Activated T-helper 1 cell treated with anti-CD3 and anti-CD28 coated beads, Interleukin-2, amount 50 U/mL, for 16 hours (primary cell): ENCODE measurements around the gene CAMTA1.
"Not testable (repeated sequence)": the region's sequence is repeated elsewhere in the genome, so short reads cannot be mapped to it uniquely, and the experiment has no call there.

ENCODE experiments used
- DNase-seq, 2 donors: peaks; one replicate each; pipeline ENCODE4 v3.0.0-alpha.2; 2020; ENCODE audit warnings: low read depth in 1 of 2, low spot score in 1 of 2

The CAMTA1 gene

GRCh38 chr1:7398982-7399381 is 613.7 kb downstream of the CAMTA1 start:
- DNase-seq = no peak

GRCh38 chr1:7399514-7400125 is 614.4 kb downstream of the CAMTA1 start:
- no peak for DNase-seq

- DNase-seq = no peak
Measured at GRCh38 chr1:7400566-7400965, 615.3 kb downstream of the CAMTA1 start.

DNA sequence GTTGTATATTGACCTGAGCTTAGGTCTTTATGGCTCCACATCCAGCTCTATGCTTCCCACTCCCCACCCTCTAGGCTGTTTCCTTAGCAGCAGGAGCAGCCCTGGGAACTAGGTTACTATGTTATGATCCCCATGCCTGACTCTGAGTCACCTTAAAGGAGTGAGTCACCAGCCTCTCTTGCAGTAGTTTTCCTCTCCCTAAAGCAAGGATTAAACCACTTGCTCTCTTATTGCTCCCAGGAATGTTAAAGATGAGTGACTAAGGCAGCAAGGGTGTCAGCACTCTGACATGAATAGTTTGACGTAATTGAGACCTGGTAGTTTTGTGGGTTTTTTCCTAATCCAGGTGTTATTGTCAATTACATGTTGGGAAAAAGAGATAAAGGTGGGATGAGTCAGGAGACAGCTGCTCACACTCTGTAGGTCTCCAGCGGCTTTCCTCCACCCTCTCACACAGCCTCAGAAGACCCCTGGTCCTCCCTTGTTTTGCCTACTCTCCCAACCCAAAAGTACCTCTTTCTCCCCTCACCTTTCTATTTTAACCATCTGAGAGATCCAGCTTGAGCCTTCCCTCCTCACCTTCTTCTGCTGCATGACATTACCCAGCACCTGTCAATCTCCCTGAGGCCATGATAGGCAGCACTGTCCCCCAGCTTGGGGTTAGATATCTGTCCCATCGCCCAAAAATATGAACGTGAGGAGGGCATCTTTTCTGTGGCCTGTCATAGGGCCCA is 616.7 kb downstream of the CAMTA1 start:
- no peak for DNase-seq

DNA sequence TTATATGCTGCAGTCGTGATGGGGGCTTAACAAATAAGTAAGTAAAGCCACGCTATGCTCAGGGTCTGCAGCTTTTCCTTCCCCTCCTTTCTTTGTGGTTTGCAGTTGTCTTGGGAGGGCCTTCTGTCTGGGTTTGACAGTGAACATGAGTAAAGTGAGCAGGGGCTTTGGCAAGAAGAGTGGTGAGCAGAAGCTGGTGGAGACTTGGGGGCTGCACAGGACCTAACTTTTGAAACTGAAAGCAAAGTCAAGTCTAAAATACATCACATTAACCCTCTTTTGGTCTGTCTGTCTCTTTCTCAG is 617.2 kb downstream of the CAMTA1 start:
- DNase-seq = no peak

- DNase-seq = no peak
Measured at GRCh38 chr1:7403265-7404045, 618.2 kb downstream of the CAMTA1 start.

GRCh38 chr1:7404046-7404742 is 618.9 kb downstream of the CAMTA1 start:
- DNase-seq = no peak

DNA sequence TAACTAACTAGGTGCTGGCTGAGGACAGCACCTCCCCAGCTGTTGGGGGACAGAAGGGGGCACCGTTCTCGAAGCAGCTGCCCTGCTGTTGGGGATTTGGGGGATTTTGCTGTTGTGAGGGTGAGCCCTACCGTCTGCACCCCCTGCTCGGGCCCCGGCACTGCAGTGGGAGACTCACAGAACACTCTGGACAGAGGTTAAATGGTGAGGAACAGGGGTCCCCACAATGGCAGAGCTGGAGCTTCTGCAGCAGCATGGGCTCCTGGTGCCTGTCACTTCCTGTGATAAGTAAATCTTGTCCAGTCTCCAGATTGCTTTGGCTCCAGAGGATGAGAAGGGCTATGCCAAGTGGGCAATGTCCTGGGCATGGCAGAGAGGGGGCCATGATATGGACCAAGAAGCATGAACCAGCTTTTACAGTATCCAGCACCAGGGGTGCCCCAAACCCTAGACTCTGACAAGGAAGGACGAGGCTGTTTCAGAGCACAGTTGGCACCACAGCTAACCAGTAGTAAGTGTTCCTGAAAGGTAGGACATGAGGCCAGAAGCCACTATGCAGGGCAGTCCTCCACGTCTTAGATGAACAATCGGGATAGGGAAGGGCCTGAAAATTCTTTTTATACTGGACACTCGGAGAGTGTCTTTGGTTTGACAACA is 620.7 kb downstream of the CAMTA1 start:
- no peak for DNase-seq

- no peak for DNase-seq
Measured at GRCh38 chr1:7406641-7407543, 621.6 kb downstream of the CAMTA1 start.

DNA sequence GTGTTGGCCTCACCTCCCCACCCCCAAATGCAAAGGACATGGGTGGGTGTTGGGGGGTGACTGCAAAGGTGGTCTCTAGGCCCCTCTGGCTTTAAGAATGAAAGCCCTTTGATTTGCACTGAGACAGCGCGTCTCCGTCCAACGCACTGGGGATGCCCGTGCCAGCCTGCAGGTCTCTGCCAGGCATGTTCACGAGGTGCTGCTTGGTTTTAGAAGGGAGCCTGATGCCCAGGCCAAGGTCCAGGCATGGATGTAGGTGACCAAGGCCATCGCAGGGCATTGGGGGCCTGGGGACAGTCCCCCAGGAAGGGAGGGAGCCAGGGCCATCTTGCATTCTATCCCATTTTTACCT is 622.3 kb downstream of the CAMTA1 start:
- DNase-seq = no peak

DNA sequence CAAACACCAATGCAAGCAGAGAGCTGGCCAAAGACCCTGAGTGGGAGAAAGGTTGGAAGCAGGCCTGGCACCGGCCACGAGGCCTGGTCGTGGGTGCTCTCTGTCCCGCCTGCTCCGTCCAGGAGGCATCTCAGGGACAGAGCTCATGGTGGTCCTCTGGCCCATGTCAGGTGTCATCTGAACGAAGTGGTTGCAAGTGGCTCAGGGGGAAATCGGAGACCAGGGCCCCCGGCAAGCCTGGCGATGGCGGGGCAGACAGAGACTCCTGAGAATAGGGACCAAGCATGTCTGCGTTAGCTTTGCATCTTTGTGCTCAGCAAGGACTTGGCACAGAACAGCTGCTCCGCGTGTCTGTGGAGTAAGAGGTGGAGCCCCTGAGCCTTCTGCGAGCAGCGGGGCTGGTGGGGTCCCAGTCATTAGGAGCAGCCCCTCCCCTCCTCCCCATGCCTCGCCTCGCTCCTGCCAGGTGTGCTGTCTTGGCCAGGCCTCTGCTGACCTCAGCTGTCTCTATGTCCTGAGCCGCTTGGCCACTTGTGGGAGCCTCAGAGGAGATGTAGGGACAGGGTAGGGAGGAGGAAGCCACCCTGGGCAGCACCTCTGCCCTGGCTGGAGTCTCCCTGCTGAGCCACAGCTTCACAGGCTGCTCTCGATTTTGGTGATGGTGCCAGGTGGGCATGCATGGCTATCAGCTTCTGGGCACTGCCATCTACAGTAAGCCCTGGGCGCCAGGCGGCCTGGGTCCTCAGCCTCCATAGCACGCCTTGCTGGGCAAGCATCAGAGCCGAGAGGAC is 622.9 kb downstream of the CAMTA1 start:
- DNase-seq = no peak

DNA sequence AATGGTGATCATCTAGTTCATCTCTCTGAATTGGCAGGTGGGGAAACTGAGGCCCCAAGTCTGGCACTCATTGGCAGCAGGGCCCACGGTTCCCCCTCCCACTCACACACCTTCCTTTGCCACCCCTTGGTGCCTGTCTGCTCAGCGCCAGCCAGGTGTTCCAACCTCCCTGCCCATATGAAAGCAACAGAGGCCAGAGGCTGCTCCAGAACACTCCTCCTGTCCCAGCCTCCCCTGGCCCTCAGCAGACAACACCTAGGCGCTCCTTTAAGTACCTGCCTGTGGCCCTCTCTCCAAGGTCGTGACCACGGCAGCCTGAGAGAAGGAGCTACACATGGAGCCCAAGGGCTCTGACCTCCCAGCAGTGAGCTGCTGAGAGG is 623.5 kb downstream of the CAMTA1 start:
- no peak for DNase-seq

DNA sequence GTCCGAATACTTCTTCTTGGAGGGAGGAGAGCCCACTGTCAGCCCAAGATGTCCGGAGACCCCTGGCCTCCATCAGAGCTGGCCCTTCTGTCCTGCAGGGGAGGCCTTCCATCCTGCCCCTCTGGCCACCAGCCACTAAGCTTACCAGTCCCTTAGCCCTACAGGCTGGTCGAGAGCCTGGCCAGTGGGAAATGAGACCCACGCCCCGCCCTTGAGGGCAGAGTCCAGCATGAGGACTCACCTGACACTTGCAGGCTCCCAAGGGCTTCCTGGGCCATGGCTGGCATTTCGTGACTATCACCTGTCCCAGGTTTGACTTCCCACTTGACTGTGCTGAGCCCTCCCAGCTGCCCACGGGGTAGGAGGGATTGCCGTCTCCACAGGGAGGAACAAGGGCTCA is 624.0 kb downstream of the CAMTA1 start:
- no peak for DNase-seq

DNA sequence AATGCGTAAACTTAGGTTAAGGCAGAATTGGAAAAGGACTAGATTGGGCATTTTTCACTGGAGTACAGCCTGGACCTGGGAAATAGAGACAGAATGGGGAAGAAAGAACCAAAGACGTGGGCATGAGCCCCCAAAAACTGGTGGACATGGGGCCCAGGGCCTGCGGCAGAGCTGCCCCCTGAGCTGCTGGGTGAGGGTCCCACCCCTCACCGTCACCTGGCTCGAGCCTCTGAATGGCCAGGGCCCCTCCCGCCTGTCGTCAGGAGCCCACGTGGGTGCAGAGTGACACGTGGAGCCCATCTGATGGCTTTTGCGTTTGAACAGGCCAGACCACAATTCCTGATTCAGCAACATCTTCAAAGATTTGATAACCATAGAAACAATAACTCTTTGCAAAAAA is 624.9 kb downstream of the CAMTA1 start:
- no peak for DNase-seq

- not testable (repeated sequence) for DNase-seq
Measured at GRCh38 chr1:7417618-7418017, 632.4 kb downstream of the CAMTA1 start.

DNA sequence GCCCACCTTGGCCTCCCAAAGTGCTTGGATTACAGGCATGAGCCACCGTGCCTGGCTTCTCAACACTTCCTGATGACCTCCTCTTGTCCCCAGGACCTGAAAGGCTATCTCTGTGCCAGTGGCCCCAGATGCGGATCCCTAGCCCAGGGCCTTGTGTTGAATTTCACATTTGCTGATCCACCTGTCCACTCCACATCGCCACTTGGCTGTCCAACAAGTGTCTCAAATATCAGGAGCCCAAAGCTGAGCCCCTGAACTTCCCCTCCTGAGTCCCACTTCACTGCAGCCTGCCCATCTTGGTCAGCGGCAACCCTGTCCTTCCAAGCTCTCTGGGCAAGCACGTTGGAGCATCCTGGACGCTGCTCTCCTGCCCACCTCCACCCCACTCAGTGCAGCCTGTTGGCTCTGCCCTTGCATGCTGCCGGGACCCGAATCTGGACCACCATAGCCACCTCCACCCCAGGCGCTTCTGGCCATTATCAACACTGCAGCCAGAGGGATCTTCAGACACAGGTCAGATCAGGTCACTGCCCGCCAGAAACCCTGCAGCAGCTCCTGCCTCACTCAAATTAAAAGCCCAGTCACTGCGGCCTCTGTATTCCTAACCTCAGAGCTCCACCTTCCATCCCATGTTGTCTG is 633.3 kb downstream of the CAMTA1 start:
- DNase-seq = no peak

DNA sequence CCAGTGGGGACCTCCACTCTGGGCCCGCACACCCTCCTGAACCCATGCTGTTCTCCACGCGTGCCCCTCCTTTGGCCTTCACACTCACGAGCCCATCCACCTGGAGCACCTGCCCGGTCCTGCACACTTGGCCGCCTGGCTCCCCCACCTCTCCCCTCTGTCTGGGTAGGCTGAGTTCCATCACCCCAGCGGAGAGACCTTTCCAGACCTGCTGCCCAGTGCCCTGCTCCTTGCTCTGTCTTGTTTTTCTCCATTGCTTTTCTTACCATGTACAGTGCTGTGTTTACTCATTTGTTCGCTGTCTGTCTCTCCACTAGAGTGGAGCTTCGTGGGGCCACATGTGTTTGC is 634.8 kb downstream of the CAMTA1 start:
- no peak for DNase-seq

DNA sequence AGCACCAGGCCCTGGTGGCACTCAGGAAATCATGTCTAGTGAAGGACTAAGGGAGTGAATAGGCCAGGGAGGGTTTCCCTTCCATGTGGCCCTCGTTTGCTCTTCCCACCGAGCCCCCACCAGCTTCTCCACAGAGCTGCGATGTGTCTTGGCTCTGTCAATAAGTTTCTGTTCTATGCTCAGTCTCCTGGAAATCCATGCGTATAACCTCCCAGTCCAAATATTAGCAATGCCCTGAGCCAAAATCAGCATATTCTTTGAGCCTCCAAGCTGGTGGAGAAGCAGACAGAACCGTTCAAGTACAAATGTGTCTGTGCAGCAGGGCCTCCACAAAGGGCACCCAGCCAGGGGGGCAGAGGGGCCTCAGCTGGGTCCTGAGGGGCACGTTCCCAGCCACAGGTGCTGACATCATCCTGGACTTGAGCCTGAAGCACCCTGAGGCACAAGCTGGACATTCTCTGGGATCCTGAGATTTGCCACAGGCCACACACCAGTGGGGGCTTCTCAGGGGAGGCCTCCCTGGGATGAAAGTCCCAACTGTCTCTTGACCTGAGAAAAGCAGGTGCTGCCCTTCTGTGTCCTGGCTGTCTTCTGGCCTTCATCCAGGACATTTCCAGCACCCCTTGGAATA is 635.3 kb downstream of the CAMTA1 start:
- DNase-seq = no peak
